Ishikawa (cell line): Measurements from ENCODE around the gene TM7SF3.

ENCODE experiments used
- CREB1 ChIP-seq: IDR thresholded peaks from 2 replicates; pipeline ENCODE4 v1.6.1; 2012; ENCODE audit warnings: low read depth
- EP300 ChIP-seq: IDR thresholded peaks from 2 replicates; pipeline ENCODE4 v1.6.1; 2012; ENCODE audit warnings: borderline replicate concordance
- NFIC ChIP-seq: IDR thresholded peaks from 2 replicates; pipeline ENCODE4 v1.6.1; 2012
- RAD21 ChIP-seq: IDR thresholded peaks from 2 replicates; pipeline ENCODE4 v1.6.1; 2012; ENCODE audit warnings: low read depth
- REST ChIP-seq: IDR thresholded peaks from 2 replicates; pipeline ENCODE4 v1.6.1; 2012; ENCODE audit warnings: low read depth, mild to moderate bottlenecking
- TAF1 ChIP-seq: IDR thresholded peaks from 2 replicates; pipeline ENCODE4 v1.6.1; 2012; ENCODE audit warnings: low read depth, mild to moderate bottlenecking
- TCF12 ChIP-seq: IDR thresholded peaks from 2 replicates; pipeline ENCODE4 v1.6.1; 2012; ENCODE audit warnings: low read depth
- YY1 ChIP-seq: IDR thresholded peaks from 2 replicates; pipeline ENCODE4 v1.6.1; 2012; ENCODE audit warnings: low read depth
- ZBTB7A ChIP-seq: IDR thresholded peaks from 2 replicates; pipeline ENCODE4 v1.6.1; 2012; ENCODE audit warnings: low read depth

Gene TM7SF3

GRCh38 chr12:26929590-26929989 is 84.6 kb downstream of the TM7SF3 start:
- TF ChIP-seq TCF12 (no peak), YY1 (no peak), REST (no peak), TAF1 (no peak), NFIC (no peak), CREB1 (no peak), ZBTB7A (no peak)

GRCh38 chr12:26928661-26929060 is 85.5 kb downstream of the TM7SF3 start:
- TF ChIP-seq RAD21 = no peak
- no peak for TF ChIP-seq ZBTB7A
- TF ChIP-seq TAF1 = no peak
- TF ChIP-seq CREB1 = no peak
- TF ChIP-seq EP300 = no peak
- no peak for TF ChIP-seq REST
- no peak for TF ChIP-seq YY1
